GM21515 (cell line): ENCODE measurements around the gene PPEF2.

Experiments used
- ATAC-seq: cut with Tn5 transposase; IDR thresholded peaks from one replicate; pipeline ENCODE4 v1.9.1; 2021; ENCODE audit not compliant: unreplicated experiment

PPEF2 gene

GRCh38 chr4:75834095-75834771, 68.0 kb downstream of the PPEF2 start:
- ATAC-seq, result no peak

- ATAC-seq, result no peak
These were observed 70.3 kb downstream of the PPEF2 start for GRCh38 chr4:75831856-75832405.

- no peak for ATAC-seq
These were observed 71.3 kb downstream of the PPEF2 start for GRCh38 chr4:75830906-75831305.

GRCh38 chr4:75823812-75824211, 78.4 kb downstream of the PPEF2 start:
- no peak for ATAC-seq

GRCh38 chr4:75822416-75822815, 79.8 kb downstream of the PPEF2 start:
- no peak for ATAC-seq

- ATAC-seq, result no peak
These were observed 80.3 kb downstream of the PPEF2 start for GRCh38 chr4:75821966-75822365.

- ATAC-seq, result no peak
These were observed 81.0 kb downstream of the PPEF2 start for GRCh38 chr4:75821216-75821615.

GRCh38 chr4:75820676-75821075, 81.6 kb downstream of the PPEF2 start:
- ATAC-seq, result no peak

- ATAC-seq, result no peak
These were observed 82.1 kb downstream of the PPEF2 start for GRCh38 chr4:75820197-75820596.

GRCh38 chr4:75819121-75819520, 83.1 kb downstream of the PPEF2 start:
- ATAC-seq, result no peak

- ATAC-seq, result no peak
These were observed 84.4 kb downstream of the PPEF2 start for GRCh38 chr4:75817901-75818300.
